Pancreas (tissue), 10 donors: Measurements from ENCODE around the gene RMDN3. TPM values are rescaled to one million over a fixed set of nuclear protein-coding genes. Genes with fewer than 3 reads are reported as not detected.

Source experiments
- ATAC-seq, 4 donors: fragments of 200-7000 bp; cut with Tn5 transposase; one replicate each; pipeline versions ENCODE4 v1.8.0 to v1.9.1; 2020; ENCODE audit warnings: mild to moderate bottlenecking in 4 of 4, moderate library complexity in 4 of 4
- DNase-seq, 6 donors: peaks; one replicate each; pipeline ENCODE4 v3.0.0-alpha.2; 2020
- FAIRE-seq: peaks from 2 replicates; lab custom pipeline; 2012; peaks lifted over from hg19 to GRCh38; lab: Jason Lieb, UNC
- H3K27ac ChIP-seq, 4 donors: fragments of 200-600 bp; sonication (generic); 1 replicate in 3 of 4; 2 replicates in 1 of 4; pipeline versions ENCODE4 v1.5.0 to v1.8.0; 2020
- H3K27me3 ChIP-seq, 4 donors: fragments of 200-600 bp; one replicate each; pipeline ENCODE4 v1.8.0; 2021
- H3K36me3 ChIP-seq, 3 donors: fragments of 200-600 bp; sonication (generic) in 1 of 3; one replicate each; pipeline versions ENCODE4 v1.5.0 to v1.8.0; 2020 to 2021
- H3K4me1 ChIP-seq, 3 donors: fragments of 200-600 bp; one replicate each; pipeline ENCODE4 v1.8.0; 2021
- H3K4me3 ChIP-seq, 4 donors: fragments of 200-600 bp; sonication (generic) in 2 of 4; one replicate each; pipeline versions ENCODE4 v1.5.0 to v1.8.0; 2020 to 2021
- H3K9me3 ChIP-seq, 4 donors: fragments of 200-600 bp; one replicate each; pipeline ENCODE4 v1.8.0; 2021
- CTCF ChIP-seq, 4 donors: fragments of 200-600 bp; sonication (generic) in 3 of 4; IDR thresholded peaks; one replicate each; pipeline versions ENCODE4 v1.5.0 to v1.8.0; 2021; ENCODE audit warnings: antibody characterized with exemption in 4 of 4
- whole genome bisulfite sequencing, 2 donors: extraction: QIAGEN DNeasy Blood & Tissue Kit; methylation state at CpG; one replicate each; pipeline ENCODE4 v1.1.7; 2013; 5-methylcytosine and 5-hydroxymethylcytosine counted together
- intact Hi-C, 3 donors: fragments of 100-400 bp; cut with DNase I; formaldehyde crosslinking; loops; one replicate each; pipeline versions ENCODE4 v1.11.1 to v1.14.2; 2022
- polyA plus RNA-seq, 2 donors: library from polyadenylated mRNA; stranded (reverse); fragments of 200-250 nt; gene quantifications; one replicate each; pipeline ENCODE4 v1.2.3, GENCODE V29; 2013
- total RNA-seq, 6 donors: library from RNA; stranded (reverse); fragmentation: NEBNext Ultra II Directional in 4 of 6; extraction: Animal tissue kit (Norgen Biotek cat#: 25700) in 4 of 6; gene quantifications; one replicate each; pipeline versions ENCODE4 v1.2.1 to v1.2.4, GENCODE V29; 2021 to 2023
- donor health status: healthy with polysubstance abuse.
- donor health status: DM: no; HTN: no; CAD: no; lungs with moderate emphysema.
- donor health status: DM: no; HTN: no; CAD: no.
- donor health status: control.
- donor health status: control.
- donor health status: Bipolar disorder and iron deficiency.
- donor health status: DM: yes; HTN: yes; CAD: no.
- donor health status: DM: no; HTN: no; CAD: no.
- donor health status: DM: no; HTN: no; CAD: no.
- donor health status: DM: yes; HTN: yes; CAD: no.

RMDN3 gene
- total and polyA plus RNA-seq, 8 donors = 11.9 to 21.3 (median 17.2) TPM

GRCh38 chr15:40789999-40790398 is 34.9 kb upstream of the RMDN3 start:
- H3K27ac ChIP-seq = peak overlapping the region in 2 of 4 donors; percentile 22 to 36
- peaks cover 34 to 64% (median 47%) of the 10 kb centered on the region in 3 donors for H3K4me1 ChIP-seq
- intact Hi-C loops = no loop called here
- no peaks in the 10 kb centered on the region for H3K36me3 ChIP-seq
- no peak for TF ChIP-seq CTCF (IDR thresholded peaks at IDR 0.05)
- H3K4me3 ChIP-seq = no peak overlapping the region
- no peak for ATAC-seq
- H3K9me3 ChIP-seq = no peaks in the 10 kb centered on the region
- FAIRE-seq = no peak
- WGBS, 2 donors = 94 to 95% methylated on average over 8 of the region's 8 CpGs
- peak in 1 of 6 donors; percentile 12 for DNase-seq
- no peaks in the 10 kb centered on the region for H3K27me3 ChIP-seq

- 86 to 92% methylated on average over 5 of the region's 5 CpGs for WGBS, 2 donors
- Histone ChIP-seq H3K9me3 (no peaks in the 10 kb centered on the region), H3K4me1 (peaks cover 34 to 62% (median 43%) of the 10 kb centered on the region in 3 donors), H3K4me3 (no peak overlapping the region), H3K27ac (peak overlapping the region in 3 of 4 donors; percentile 52 to 92 (median 80)), H3K27me3 (no peaks in the 10 kb centered on the region), H3K36me3 (no peaks in the 10 kb centered on the region)
- intact Hi-C loops = no loop called here
- no peak for TF ChIP-seq CTCF (IDR thresholded peaks at IDR 0.05)
- ATAC-seq (no peak), FAIRE-seq (no peak), DNase-seq (peak in 1 of 6 donors; percentile 20)
Observed at GRCh38 chr15:40789119-40789518, 34.1 kb upstream of the RMDN3 start.

GRCh38 chr15:40787991-40788390 is 32.9 kb upstream of the RMDN3 start:
- Histone ChIP-seq H3K4me3 (no peak overlapping the region), H3K4me1 (peaks cover 31 to 51% (median 34%) of the 10 kb centered on the region in 3 donors), H3K36me3 (no peaks in the 10 kb centered on the region), H3K9me3 (no peaks in the 10 kb centered on the region), H3K27ac (peak overlapping the region; percentile 59 to 92 (median 74)), H3K27me3 (no peaks in the 10 kb centered on the region)
- peak in 3 of 4 donors; percentile 10 to 19 (median 14) for ATAC-seq
- no peak for TF ChIP-seq CTCF (IDR thresholded peaks at IDR 0.05)
- intact Hi-C loops = no loop called here
- WGBS, 2 donors = 47 to 48% methylated on average over 6 of the region's 6 CpGs
- DNase-seq = peak in 1 of 6 donors; percentile 30
- no peak for FAIRE-seq

GRCh38 chr15:40787344-40787841 is 32.3 kb upstream of the RMDN3 start:
- H3K27ac ChIP-seq = peak overlapping the region; percentile 59 to 92 (median 74)
- H3K36me3 ChIP-seq = no peaks in the 10 kb centered on the region
- ATAC-seq = peak; percentile 80 to 90 (median 86)
- no peak for TF ChIP-seq CTCF (IDR thresholded peaks at IDR 0.05)
- peak; percentile 75 to 87 (median 83) for DNase-seq
- WGBS, 2 donors = 5 to 7% methylated on average over 4 of the region's 4 CpGs
- no peak overlapping the region for H3K4me3 ChIP-seq
- H3K27me3 ChIP-seq = no peaks in the 10 kb centered on the region
- intact Hi-C loops = no loop called here
- FAIRE-seq = no peak
- peaks cover 31 to 50% (median 34%) of the 10 kb centered on the region in 3 donors for H3K4me1 ChIP-seq
- no peaks in the 10 kb centered on the region for H3K9me3 ChIP-seq

GRCh38 chr15:40785814-40786213 is 30.8 kb upstream of the RMDN3 start:
- Histone ChIP-seq H3K36me3 (no peaks in the 10 kb centered on the region), H3K4me1 (peaks cover 31 to 45% (median 34%) of the 10 kb centered on the region in 3 donors), H3K27me3 (no peaks in the 10 kb centered on the region), H3K9me3 (no peaks in the 10 kb centered on the region), H3K4me3 (no peak overlapping the region), H3K27ac (peak overlapping the region; percentile 24 to 92 (median 62))
- TF ChIP-seq CTCF (IDR thresholded peaks at IDR 0.05) = no peak
- ATAC-seq (no peak), DNase-seq (no peak), FAIRE-seq (no peak)
- intact Hi-C loops = no loop called here
- WGBS, 2 donors = 47 to 57% methylated on average over 2 of the region's 2 CpGs
